Right lobe of liver (tissue), 4 donors: Measurements from ENCODE around the gene NDUFV2.

Source experiments
- POLR2A ChIP-seq: fragments of 450-650 bp; IDR thresholded peaks from one replicate; pipeline ENCODE4 v1.6.1; 2017; ENCODE audit warnings: antibody characterized with exemption, mild to moderate bottlenecking
- TF ChIP-seq, protein P1 (sequence below), 4 donors: fragments of 200-600 bp in 3 of 4; fragments of 450-650 bp in 1 of 4; IDR thresholded peaks; one replicate each; pipeline versions ENCODE4 v1.5.1 to v1.8.0; 2016 to 2022; ENCODE audit warnings: antibody characterized with exemption in 4 of 4, mild to moderate bottlenecking in 2 of 4
- donor health status: DM: no; HTN: no; CAD: no.
- donor health status: DM: no; HTN: no; CAD: no.
- donor health status: DM: no; HTN: yes; CAD: no.

- TF ChIP-seq POLR2A: no peak
- TF ChIP-seq, protein P1, sequence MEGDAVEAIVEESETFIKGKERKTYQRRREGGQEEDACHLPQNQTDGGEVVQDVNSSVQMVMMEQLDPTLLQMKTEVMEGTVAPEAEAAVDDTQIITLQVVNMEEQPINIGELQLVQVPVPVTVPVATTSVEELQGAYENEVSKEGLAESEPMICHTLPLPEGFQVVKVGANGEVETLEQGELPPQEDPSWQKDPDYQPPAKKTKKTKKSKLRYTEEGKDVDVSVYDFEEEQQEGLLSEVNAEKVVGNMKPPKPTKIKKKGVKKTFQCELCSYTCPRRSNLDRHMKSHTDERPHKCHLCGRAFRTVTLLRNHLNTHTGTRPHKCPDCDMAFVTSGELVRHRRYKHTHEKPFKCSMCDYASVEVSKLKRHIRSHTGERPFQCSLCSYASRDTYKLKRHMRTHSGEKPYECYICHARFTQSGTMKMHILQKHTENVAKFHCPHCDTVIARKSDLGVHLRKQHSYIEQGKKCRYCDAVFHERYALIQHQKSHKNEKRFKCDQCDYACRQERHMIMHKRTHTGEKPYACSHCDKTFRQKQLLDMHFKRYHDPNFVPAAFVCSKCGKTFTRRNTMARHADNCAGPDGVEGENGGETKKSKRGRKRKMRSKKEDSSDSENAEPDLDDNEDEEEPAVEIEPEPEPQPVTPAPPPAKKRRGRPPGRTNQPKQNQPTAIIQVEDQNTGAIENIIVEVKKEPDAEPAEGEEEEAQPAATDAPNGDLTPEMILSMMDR (IDR thresholded peaks at IDR 0.05): no peak
Measured at GRCh38 chr18:9081940-9082339, 20.6 kb upstream of the NDUFV2 start.
